Colonic mucosa (tissue), 4 donors: ENCODE results near the gene NXNL1. TPM values are rescaled to one million over a fixed set of nuclear protein-coding genes. Genes with fewer than 3 reads are reported as not detected.
A peak's percentile ranks its signal among the peaks of the same experiment; 100 is the strongest.

ENCODE experiments used
- DNase-seq: peaks from one replicate; pipeline ENCODE4 v3.0.0-alpha.2; 2020
- H3K27ac ChIP-seq: fragments of 200-600 bp; one replicate; pipeline ENCODE4 v1.8.0; 2021
- H3K27me3 ChIP-seq: fragments of 200-600 bp; one replicate; pipeline ENCODE4 v1.8.0; 2021
- H3K36me3 ChIP-seq: fragments of 200-600 bp; one replicate; pipeline ENCODE4 v1.8.0; 2021
- H3K4me1 ChIP-seq: fragments of 200-600 bp; one replicate; pipeline ENCODE4 v1.8.0; 2021; ENCODE audit warnings: mild to moderate bottlenecking
- H3K4me3 ChIP-seq: fragments of 200-600 bp; one replicate; pipeline ENCODE4 v1.8.0; 2021
- H3K9ac ChIP-seq, 2 donors: one replicate each; pipeline ENCODE4 v1.7.0; 2013; ENCODE audit warnings: control low read depth in 2 of 2, low read depth in 2 of 2, low read length in 2 of 2
- H3K9me3 ChIP-seq: fragments of 200-600 bp; one replicate; pipeline ENCODE4 v1.8.0; 2021
- intact Hi-C: fragments of 100-400 bp; cut with DNase I; formaldehyde crosslinking; loops from one replicate; pipeline ENCODE4 v1.14.1; 2022
- total RNA-seq, 2 donors: library from RNA; stranded (reverse); fragmentation: NEBNext Ultra II Directional in 1 of 2; extraction: Animal tissue kit (Norgen Biotek cat#: 25700) in 1 of 2; gene quantifications; one replicate each; pipeline ENCODE4 v1.2.1, GENCODE V29; 2021
- TF ChIP-seq, protein P1 (sequence below): fragments of 200-600 bp; IDR thresholded peaks from one replicate; pipeline ENCODE4 v1.8.0; 2022; ENCODE audit warnings: antibody characterized with exemption, mild to moderate bottlenecking
- donor health status: healthy.
- donor health status: DM: no; HTN: no; CAD: no.
- donor health status: DM: no; HTN: no; CAD: no.

NXNL1 gene
- total RNA-seq, 2 donors from 2014 or later, result not detected

DNA sequence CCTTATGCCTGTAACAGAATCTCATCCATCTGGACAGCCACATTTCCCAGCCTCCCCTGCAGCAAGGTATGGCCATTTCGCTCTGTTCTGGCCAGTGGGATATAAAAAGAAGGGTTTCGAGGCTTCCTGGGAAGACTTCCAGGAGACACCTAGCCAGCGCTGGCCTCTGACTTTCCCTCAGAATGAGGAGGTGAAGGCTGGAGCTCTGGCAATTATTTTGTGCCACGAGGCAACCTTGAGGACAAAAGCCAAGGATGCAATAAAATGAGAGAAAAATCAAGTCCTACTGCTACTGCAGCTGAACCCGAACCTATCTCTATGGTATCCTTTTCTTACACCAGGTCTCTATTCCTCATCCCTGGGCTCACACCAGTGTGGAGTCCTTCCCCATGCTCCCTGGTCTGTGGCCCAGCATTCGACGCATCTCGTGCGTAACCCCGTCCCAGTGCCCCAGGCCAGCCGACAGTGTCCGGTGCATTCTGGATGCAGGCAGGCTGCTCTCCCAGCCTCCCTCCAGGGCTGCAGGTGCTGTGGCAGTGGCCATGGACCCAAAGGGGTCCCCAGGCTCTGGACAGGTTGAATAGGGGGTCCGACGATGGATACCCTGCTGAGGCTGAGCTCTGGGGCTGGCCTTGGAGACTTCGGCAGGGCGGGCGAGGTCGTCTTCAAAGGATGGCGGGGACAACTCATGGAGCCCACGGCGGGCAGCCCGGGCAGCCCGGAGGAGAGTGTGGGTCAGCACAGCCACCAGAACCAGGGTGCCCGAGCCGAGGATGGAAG is 24.4 kb downstream of the NXNL1 start:
- TF ChIP-seq, protein P1, sequence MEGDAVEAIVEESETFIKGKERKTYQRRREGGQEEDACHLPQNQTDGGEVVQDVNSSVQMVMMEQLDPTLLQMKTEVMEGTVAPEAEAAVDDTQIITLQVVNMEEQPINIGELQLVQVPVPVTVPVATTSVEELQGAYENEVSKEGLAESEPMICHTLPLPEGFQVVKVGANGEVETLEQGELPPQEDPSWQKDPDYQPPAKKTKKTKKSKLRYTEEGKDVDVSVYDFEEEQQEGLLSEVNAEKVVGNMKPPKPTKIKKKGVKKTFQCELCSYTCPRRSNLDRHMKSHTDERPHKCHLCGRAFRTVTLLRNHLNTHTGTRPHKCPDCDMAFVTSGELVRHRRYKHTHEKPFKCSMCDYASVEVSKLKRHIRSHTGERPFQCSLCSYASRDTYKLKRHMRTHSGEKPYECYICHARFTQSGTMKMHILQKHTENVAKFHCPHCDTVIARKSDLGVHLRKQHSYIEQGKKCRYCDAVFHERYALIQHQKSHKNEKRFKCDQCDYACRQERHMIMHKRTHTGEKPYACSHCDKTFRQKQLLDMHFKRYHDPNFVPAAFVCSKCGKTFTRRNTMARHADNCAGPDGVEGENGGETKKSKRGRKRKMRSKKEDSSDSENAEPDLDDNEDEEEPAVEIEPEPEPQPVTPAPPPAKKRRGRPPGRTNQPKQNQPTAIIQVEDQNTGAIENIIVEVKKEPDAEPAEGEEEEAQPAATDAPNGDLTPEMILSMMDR, result no peak
- no peaks in the 10 kb centered on the region for H3K4me1 ChIP-seq
- H3K27ac ChIP-seq, result no peak overlapping the region
- H3K4me3 ChIP-seq, result no peak overlapping the region
- H3K9me3 ChIP-seq, result no peaks in the 10 kb centered on the region
- DNase-seq, result no peak
- H3K27me3 ChIP-seq, result no peaks in the 10 kb centered on the region
- intact Hi-C loops, result no loop called here
- no peaks in the 10 kb centered on the region for H3K36me3 ChIP-seq
- H3K9ac ChIP-seq, result no peak overlapping the region

- Histone ChIP-seq H3K4me3 (no peak overlapping the region), H3K27me3 (no peaks in the 10 kb centered on the region), H3K27ac (no peak overlapping the region), H3K36me3 (no peaks in the 10 kb centered on the region), H3K9me3 (no peaks in the 10 kb centered on the region), H3K4me1 (no peaks in the 10 kb centered on the region), H3K9ac (no peak overlapping the region)
- intact Hi-C loops, result no loop called here
- TF ChIP-seq, protein P1, result no peak
- DNase-seq, result no peak
Observed at GRCh38 chr19:17435218-17435617, 25.5 kb downstream of the NXNL1 start.

GRCh38 chr19:17431417-17431816 is 29.3 kb downstream of the NXNL1 start:
- TF ChIP-seq, protein P1, result no peak
- H3K27me3 ChIP-seq, result no peaks in the 10 kb centered on the region
- H3K4me3 ChIP-seq, result no peak overlapping the region

GRCh38 chr19:17429641-17430113 is 31.0 kb downstream of the NXNL1 start:
- Histone ChIP-seq H3K36me3 (no peaks in the 10 kb centered on the region), H3K4me1 (no peaks in the 10 kb centered on the region), H3K9me3 (no peaks in the 10 kb centered on the region), H3K4me3 (no peak overlapping the region), H3K9ac (no peak overlapping the region), H3K27ac (no peak overlapping the region), H3K27me3 (no peaks in the 10 kb centered on the region)
- TF ChIP-seq, protein P1, result no peak
- intact Hi-C loops, result no loop called here
- DNase-seq, result no peak

More at GRCh38 chr19:17431417-17431816, 29.3 kb downstream of the NXNL1 start:
- Histone ChIP-seq H3K4me1 (no peaks in the 10 kb centered on the region), H3K27ac (no peak overlapping the region), H3K36me3 (no peaks in the 10 kb centered on the region), H3K9ac (no peak overlapping the region), H3K9me3 (no peaks in the 10 kb centered on the region)
- DNase-seq, result no peak
- intact Hi-C loops, result no loop called here

DNA sequence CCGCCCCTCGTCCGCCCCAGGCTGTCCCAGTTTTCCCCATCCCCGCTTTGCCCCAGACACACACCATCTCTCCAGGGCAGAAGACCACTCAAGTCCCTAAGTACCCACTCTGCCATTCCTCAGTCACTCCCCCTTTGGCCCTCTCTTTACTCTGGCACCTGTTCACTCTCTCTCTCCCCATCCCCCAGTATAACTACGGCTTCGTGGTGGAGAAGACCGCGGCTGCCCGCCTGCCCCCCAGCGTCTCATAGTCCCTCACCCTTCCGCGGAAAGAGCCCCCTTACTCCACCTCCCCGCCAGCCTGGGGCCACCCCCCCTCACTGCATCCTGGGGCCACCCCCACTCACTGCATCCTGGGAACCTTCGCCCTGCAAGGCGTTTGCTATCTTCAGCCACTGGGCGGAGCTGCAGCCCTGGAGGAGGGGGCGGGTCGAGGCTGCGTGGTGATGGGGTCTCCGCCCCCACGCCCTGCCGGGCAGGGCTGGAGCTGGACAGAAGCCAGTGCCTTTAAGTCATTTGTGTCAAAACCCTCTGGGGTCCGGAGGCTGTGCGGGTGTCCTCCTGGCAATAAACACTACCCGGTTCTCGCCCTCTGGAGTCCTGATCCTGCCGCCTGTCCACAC is 35.9 kb downstream of the NXNL1 start:
- TF ChIP-seq, protein P1, result no peak
- Histone ChIP-seq H3K4me3 (no peak overlapping the region), H3K27ac (no peak overlapping the region), H3K9me3 (no peaks in the 10 kb centered on the region), H3K36me3 (no peaks in the 10 kb centered on the region), H3K27me3 (no peaks in the 10 kb centered on the region), H3K4me1 (peaks cover 4% of the 10 kb centered on the region), H3K9ac (no peak overlapping the region)
- peak; percentile 26 for DNase-seq
- intact Hi-C loops, result no loop called here
